Hepatocyte (in vitro differentiated cells): Measurements from ENCODE around the gene TTC7B.

ENCODE experiments used
- EZH2phosphoT487 ChIP-seq: fragments of 200-600 bp; sonication (generic); IDR thresholded peaks from one replicate; pipeline ENCODE4 v1.6.1; 2018; ENCODE audit warnings: antibody characterized with exemption, mild to moderate bottlenecking, low read depth, moderate library complexity; ENCODE audit not compliant: unreplicated experiment, severe bottlenecking
- TF ChIP-seq, protein P1 (sequence below): fragments of 200-600 bp; sonication (generic); IDR thresholded peaks from 2 replicates; pipeline ENCODE4 v1.5.1; 2016; ENCODE audit warnings: antibody characterized with exemption, mild to moderate bottlenecking; ENCODE audit not compliant: poor library complexity

DNA sequence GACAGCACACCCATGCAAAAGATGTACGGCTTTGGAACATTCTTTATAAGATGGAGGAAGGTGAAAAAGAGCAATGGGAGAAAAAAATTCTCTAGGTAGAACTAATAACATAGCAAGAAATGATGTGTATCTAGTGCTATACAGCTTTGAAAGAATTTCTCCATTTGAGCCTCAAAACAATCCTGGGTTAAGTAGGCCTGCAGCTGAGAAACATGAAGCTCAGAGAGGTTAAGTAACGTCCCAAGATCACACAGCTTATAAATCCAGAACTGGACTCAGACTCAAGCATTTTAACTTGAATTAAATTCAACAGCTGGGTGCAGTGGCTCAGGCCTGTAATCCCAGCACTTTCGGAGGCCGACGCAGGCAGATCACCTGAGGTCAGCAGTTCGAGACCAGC lies 32.9 kb downstream of the TTC7B start:
- TF ChIP-seq, protein P1, sequence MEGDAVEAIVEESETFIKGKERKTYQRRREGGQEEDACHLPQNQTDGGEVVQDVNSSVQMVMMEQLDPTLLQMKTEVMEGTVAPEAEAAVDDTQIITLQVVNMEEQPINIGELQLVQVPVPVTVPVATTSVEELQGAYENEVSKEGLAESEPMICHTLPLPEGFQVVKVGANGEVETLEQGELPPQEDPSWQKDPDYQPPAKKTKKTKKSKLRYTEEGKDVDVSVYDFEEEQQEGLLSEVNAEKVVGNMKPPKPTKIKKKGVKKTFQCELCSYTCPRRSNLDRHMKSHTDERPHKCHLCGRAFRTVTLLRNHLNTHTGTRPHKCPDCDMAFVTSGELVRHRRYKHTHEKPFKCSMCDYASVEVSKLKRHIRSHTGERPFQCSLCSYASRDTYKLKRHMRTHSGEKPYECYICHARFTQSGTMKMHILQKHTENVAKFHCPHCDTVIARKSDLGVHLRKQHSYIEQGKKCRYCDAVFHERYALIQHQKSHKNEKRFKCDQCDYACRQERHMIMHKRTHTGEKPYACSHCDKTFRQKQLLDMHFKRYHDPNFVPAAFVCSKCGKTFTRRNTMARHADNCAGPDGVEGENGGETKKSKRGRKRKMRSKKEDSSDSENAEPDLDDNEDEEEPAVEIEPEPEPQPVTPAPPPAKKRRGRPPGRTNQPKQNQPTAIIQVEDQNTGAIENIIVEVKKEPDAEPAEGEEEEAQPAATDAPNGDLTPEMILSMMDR: no peak
- TF ChIP-seq EZH2phosphoT487: no peak
